Frontal cortex (tissue), 4 donors: ENCODE data around the gene UPK1A. TPM values are rescaled to one million over a fixed set of nuclear protein-coding genes. Genes with fewer than 3 reads are reported as not detected.
"Not testable (repeated sequence)": the region's sequence is repeated elsewhere in the genome, so short reads cannot be mapped to it uniquely, and the experiment has no call there.

ENCODE experiments used
- DNase-seq, 2 donors: peaks; one replicate each; pipeline ENCODE4 v3.0.0; 2012; ENCODE audit warnings: low spot score in 2 of 2
- FAIRE-seq: peaks from 2 replicates; lab custom pipeline; 2012; peaks lifted over from hg19 to GRCh38; lab: Jason Lieb, UNC
- total RNA-seq: library from RNA; depleted of rRNA; stranded (reverse); fragments of >200 nt; gene quantifications from one replicate; pipeline ENCODE4 v1.2.3, GENCODE V29; 2014
- donor health status: control.
- donor health status: control.
- donor health status: control.

Gene UPK1A
- total RNA-seq, 1 donor from 2014 or later, result not detected

GRCh38 chr19:35643255-35644205 is 22.8 kb upstream of the UPK1A start:
- FAIRE-seq (no peak), DNase-seq (peak; percentile 69 to 75)

- DNase-seq (peak; percentile 76 to 85), FAIRE-seq (no peak)
Measured at GRCh38 chr19:35644206-35644986, 21.9 kb upstream of the UPK1A start.

- FAIRE-seq, result no peak
- peak; percentile 59 to 69 for DNase-seq
Measured at GRCh38 chr19:35644987-35645679, 21.2 kb upstream of the UPK1A start.

GRCh38 chr19:35645680-35646511 is 20.4 kb upstream of the UPK1A start:
- DNase-seq (no peak), FAIRE-seq (no peak)

- FAIRE-seq, result peak; percentile 71
- DNase-seq, result peak; percentile 94 to 99
Measured at GRCh38 chr19:35648017-35648961, 18.0 kb upstream of the UPK1A start, which contains the start of gene COX6B1. Gene COX6B1, plus strand, starts transcription at chr19:35648323. Its CDS starts 2,921 bp downstream, at chr19:35651244.

GRCh38 chr19:35650581-35650980 is 15.7 kb upstream of the UPK1A start:
- DNase-seq (no peak), FAIRE-seq (no peak)

GRCh38 chr19:35654828-35655227 is 11.5 kb upstream of the UPK1A start:
- not testable (repeated sequence) for FAIRE-seq, DNase-seq

GRCh38 chr19:35655600-35655999 is 10.7 kb upstream of the UPK1A start:
- no peak for DNase-seq
- no peak for FAIRE-seq

- no peak for DNase-seq
- no peak for FAIRE-seq
Measured at GRCh38 chr19:35656700-35657099, 9.6 kb upstream of the UPK1A start.

GRCh38 chr19:35657904-35658700 is 8.2 kb upstream of the UPK1A start:
- DNase-seq (no peak), FAIRE-seq (no peak)

- DNase-seq, result no peak
- FAIRE-seq, result no peak
Measured at GRCh38 chr19:35661995-35662340, 4.3 kb upstream of the UPK1A start.

GRCh38 chr19:35663981-35664380 is 2.3 kb upstream of the UPK1A start:
- no peak for DNase-seq
- FAIRE-seq, result no peak

GRCh38 chr19:35665157-35665556 is 1.2 kb upstream of the UPK1A start:
- DNase-seq, result no peak
- FAIRE-seq, result no peak

- no peak for DNase-seq
- FAIRE-seq, result no peak
Measured at GRCh38 chr19:35665604-35666003, 713 bp upstream of the UPK1A start.

- FAIRE-seq, result no peak
Measured at GRCh38 chr19:35669566-35669965, 3.2 kb downstream of the UPK1A start.

GRCh38 chr19:35669974-35670373 is 3.7 kb downstream of the UPK1A start:
- FAIRE-seq, result no peak

More at GRCh38 chr19:35669566-35669965, 3.2 kb downstream of the UPK1A start:
- no peak for DNase-seq

GRCh38 chr19:35670686-35671085 is 4.4 kb downstream of the UPK1A start:
- no peak for FAIRE-seq
- DNase-seq, result no peak

More at GRCh38 chr19:35669974-35670373, 3.7 kb downstream of the UPK1A start:
- DNase-seq, result no peak
